Renal pelvis (tissue), 4 donors: Measurements from ENCODE around the gene GSKIP. TPM values are rescaled to one million over a fixed set of nuclear protein-coding genes. Genes with fewer than 3 reads are reported as not detected.
A peak's percentile ranks its signal among the peaks of the same experiment; 100 is the strongest.

Experiments
- DNase-seq: peaks from one replicate; pipeline ENCODE4 v3.0.0-alpha.2; 2013
- polyA plus RNA-seq, 3 donors: library from polyadenylated mRNA; unstranded; fragments of 120-200 nt; gene quantifications; one replicate each; pipeline ENCODE4 v1.2.1, GENCODE V29; 2013; ENCODE audit not compliant: insufficient read length in 3 of 3

The GSKIP gene
- polyA plus RNA-seq, 3 donors: 26.0 to 33.8 (median 33.3) TPM

GRCh38 chr14:96364962-96365361, 1.6 kb downstream of the GSKIP start:
- no peak for DNase-seq

GRCh38 chr14:96368534-96368933, 5.2 kb downstream of the GSKIP start:
- DNase-seq: no peak

GRCh38 chr14:96370528-96370927, 7.2 kb downstream of the GSKIP start:
- no peak for DNase-seq

GRCh38 chr14:96373538-96373937, 10.2 kb downstream of the GSKIP start:
- DNase-seq: no peak

GRCh38 chr14:96376093-96376492, 12.8 kb downstream of the GSKIP start:
- no peak for DNase-seq

GRCh38 chr14:96380735-96381134, 17.4 kb downstream of the GSKIP start:
- DNase-seq: no peak

- no peak for DNase-seq
Measured at GRCh38 chr14:96383445-96383844, 20.1 kb downstream of the GSKIP start.

GRCh38 chr14:96384053-96384452, 20.7 kb downstream of the GSKIP start:
- DNase-seq: no peak

- no peak for DNase-seq
Measured at GRCh38 chr14:96384740-96385139, 21.4 kb downstream of the GSKIP start.

GRCh38 chr14:96385385-96385784, 22.1 kb downstream of the GSKIP start:
- DNase-seq: no peak

GRCh38 chr14:96390965-96391292, 27.6 kb downstream of the GSKIP start:
- no peak for DNase-seq

GRCh38 chr14:96391293-96392118, 28.2 kb downstream of the GSKIP start:
- peak; percentile 90 for DNase-seq

GRCh38 chr14:96393071-96393691, 29.9 kb downstream of the GSKIP start:
- DNase-seq: no peak

- no peak for DNase-seq
Measured at GRCh38 chr14:96394047-96394815, 30.9 kb downstream of the GSKIP start.

- no peak for DNase-seq
Measured at GRCh38 chr14:96398432-96398831, 35.1 kb downstream of the GSKIP start.

GRCh38 chr14:96398921-96399320, 35.6 kb downstream of the GSKIP start:
- DNase-seq: no peak

- no peak for DNase-seq
Measured at GRCh38 chr14:96399405-96399804, 36.1 kb downstream of the GSKIP start.

GRCh38 chr14:96400495-96400894, 37.2 kb downstream of the GSKIP start:
- no peak for DNase-seq

- DNase-seq: no peak
Measured at GRCh38 chr14:96403409-96403808, 40.1 kb downstream of the GSKIP start.

- no peak for DNase-seq
Measured at GRCh38 chr14:96405677-96406076, 42.4 kb downstream of the GSKIP start.

GRCh38 chr14:96407935-96408570, 44.7 kb downstream of the GSKIP start:
- DNase-seq: no peak

- DNase-seq: no peak
Measured at GRCh38 chr14:96408608-96409007, 45.3 kb downstream of the GSKIP start.
